Kidney glomerular epithelial cell (primary cell): Measurements from ENCODE around the gene SAMD4A.

Experiments
- DNase-seq: peaks from one replicate; lab custom pipeline; 2025; lab: John Stamatoyannopoulos, UW

Gene SAMD4A

GRCh38 chr14:54708161-54708560, 141.2 kb downstream of the SAMD4A start:
- DNase-seq, result no peak

- DNase-seq, result no peak
Measured at GRCh38 chr14:54708982-54709381, 142.1 kb downstream of the SAMD4A start.

GRCh38 chr14:54709444-54709843, 142.5 kb downstream of the SAMD4A start:
- DNase-seq, result no peak

GRCh38 chr14:54709867-54710266, 142.9 kb downstream of the SAMD4A start:
- no peak for DNase-seq

- DNase-seq, result no peak
Measured at GRCh38 chr14:54711312-54711711, 144.4 kb downstream of the SAMD4A start.

GRCh38 chr14:54711812-54712464, 145.0 kb downstream of the SAMD4A start:
- DNase-seq, result no peak

GRCh38 chr14:54712465-54713200, 145.7 kb downstream of the SAMD4A start:
- no peak for DNase-seq

- DNase-seq, result no peak
Measured at GRCh38 chr14:54713379-54713778, 146.5 kb downstream of the SAMD4A start.

- no peak for DNase-seq
Measured at GRCh38 chr14:54715239-54715638, 148.3 kb downstream of the SAMD4A start.

- DNase-seq, result no peak
Measured at GRCh38 chr14:54715811-54716210, 148.9 kb downstream of the SAMD4A start.

- no peak for DNase-seq
Measured at GRCh38 chr14:54716862-54717261, 149.9 kb downstream of the SAMD4A start.

GRCh38 chr14:54718046-54718445, 151.1 kb downstream of the SAMD4A start:
- no peak for DNase-seq

GRCh38 chr14:54719406-54719805, 152.5 kb downstream of the SAMD4A start:
- no peak for DNase-seq

GRCh38 chr14:54722791-54723432, 156.0 kb downstream of the SAMD4A start:
- DNase-seq, result no peak

GRCh38 chr14:54724123-54724522, 157.2 kb downstream of the SAMD4A start:
- no peak for DNase-seq

GRCh38 chr14:54724676-54725325, 157.9 kb downstream of the SAMD4A start:
- DNase-seq, result no peak

- no peak for DNase-seq
Measured at GRCh38 chr14:54725998-54726397, 159.1 kb downstream of the SAMD4A start.

- DNase-seq, result no peak
Measured at GRCh38 chr14:54727929-54728328, 161.0 kb downstream of the SAMD4A start.

GRCh38 chr14:54728700-54729527, 162.0 kb downstream of the SAMD4A start:
- no peak for DNase-seq

- no peak for DNase-seq
Measured at GRCh38 chr14:54730156-54730961, 163.4 kb downstream of the SAMD4A start.

GRCh38 chr14:54734966-54735365, 168.0 kb downstream of the SAMD4A start:
- DNase-seq, result no peak
